K562 (cell line): ENCODE data around the gene MEGF11. TPM values are rescaled to one million over a fixed set of nuclear protein-coding genes. Genes with fewer than 3 reads are reported as not detected.
A peak's percentile ranks its signal among the peaks of the same experiment; 100 is the strongest.

Source experiments
- ATAC-seq: fragments of 200-7000 bp; cut with Tn5 transposase; 3 replicates; pipeline ENCODE4 v1.9.1; 2020; ENCODE audit warnings: moderate library complexity
- BruUV-seq: library from RNA; stranded (reverse); fragments of 400-500 nt; replicated peaks from 2 replicates; lab custom pipeline; 2021; lab: Mats Ljungman, UMichigan
- CTCF ChIA-PET: fragments of 300-600 bp; formaldehyde crosslinking; extraction: SDS; loops from one replicate; lab custom pipeline; 2021; ENCODE audit warnings: low intra/inter-chr PET ratio; lab: Yijun Ruan, JAX
- POLR2A ChIA-PET: fragments of 300-600, 350-650 bp; sonication (Branson Sonifier 250); formaldehyde crosslinking; extraction: SDS; loops from one replicate; lab custom pipeline; 2021; ENCODE audit warnings: antibody characterized with exemption, inconsistent platforms; lab: Yijun Ruan, JAX
- DNase-seq, 4 experiments: peaks; one replicate each; pipeline versions ENCODE4 v3.0.0 to v3.0.0-alpha.2; 2011 to 2018; ENCODE audit warnings: low spot score in 3 of 4, mixed read lengths in 3 of 4; ENCODE audit errors: extremely low read depth in 1 of 4
- FAIRE-seq: peaks from 2 replicates; lab custom pipeline; 2011; peaks lifted over from hg19 to GRCh38; lab: Jason Lieb, UNC
- H2AFZ ChIP-seq: 2 replicates; pipeline ENCODE4 v1.6.0; 2011; ENCODE audit warnings: low read depth, low read length, control low read depth, inconsistent platforms
- H3K27ac ChIP-seq: fragments of 200-600 bp; 3 replicates; pipeline ENCODE4 v1.8.0; 2011; ENCODE audit warnings: low read depth, mild to moderate bottlenecking, control low read depth, inconsistent platforms, low read length, moderate library complexity, mixed read lengths; ENCODE audit errors: extremely low read depth
- H3K27me3 ChIP-seq, 2 experiments: fragments of 300-600 bp in 1 of 2; 2 replicates in 1 of 2; 3 replicates in 1 of 2; pipeline versions ENCODE4 v1.6.0 to v1.8.0; 2011; ENCODE audit warnings: inconsistent platforms in 2 of 2, low read length in 2 of 2, mild to moderate bottlenecking in 1 of 2, mixed read lengths in 1 of 2, moderate library complexity in 1 of 2; ENCODE audit not compliant: control insufficient read depth in 2 of 2, insufficient read depth in 2 of 2
- H3K36me3 ChIP-seq: fragments of 300-600 bp; 3 replicates; pipeline ENCODE4 v1.8.0; 2011; ENCODE audit warnings: mild to moderate bottlenecking, low read length, inconsistent platforms; ENCODE audit not compliant: control insufficient read depth, insufficient read depth
- H3K4me1 ChIP-seq, 2 experiments: fragments of 200-600 bp in 1 of 2; replicated peaks in 1 of 2; 2 replicates in 1 of 2; 3 replicates in 1 of 2; pipeline versions ENCODE4 v1.5.1 to v1.8.0; 2011; ENCODE audit warnings: inconsistent platforms in 2 of 2, low read length in 2 of 2, mild to moderate bottlenecking in 1 of 2, mixed read lengths in 1 of 2, moderate library complexity in 1 of 2; ENCODE audit not compliant: control insufficient read depth in 2 of 2, insufficient read depth in 2 of 2
- H3K4me2 ChIP-seq: 2 replicates; pipeline ENCODE4 v1.6.1; 2011; ENCODE audit warnings: low read length, control low read depth, inconsistent platforms, mixed read lengths; ENCODE audit not compliant: insufficient read depth
- H3K4me3 ChIP-seq: fragments of 200-600 bp; sonication (generic), shearing (Covaris generic); 2 replicates; pipeline ENCODE4 v1.5.1; 2016; ENCODE audit warnings: control low read depth, inconsistent platforms
- H3K79me2 ChIP-seq: fragments of 200-600 bp; 3 replicates; pipeline ENCODE4 v1.8.0; 2011; ENCODE audit warnings: low read length, inconsistent platforms; ENCODE audit not compliant: control insufficient read depth, insufficient read depth
- H3K9ac ChIP-seq, 2 experiments: 2 replicates each; pipeline versions ENCODE4 v1.6.0 to v1.6.1; 2011; ENCODE audit warnings: low read depth in 2 of 2, low read length in 2 of 2, control low read depth in 1 of 2, inconsistent platforms in 1 of 2, mild to moderate bottlenecking in 1 of 2, mixed read lengths in 1 of 2; ENCODE audit not compliant: insufficient read depth in 1 of 2
- H3K9me1 ChIP-seq: one replicate; pipeline ENCODE4 v1.6.0; 2011; ENCODE audit warnings: inconsistent platforms, mild to moderate bottlenecking, low read length, moderate library complexity; ENCODE audit not compliant: control insufficient read depth, insufficient read depth
- H3K9me3 ChIP-seq: replicated peaks from 2 replicates; pipeline ENCODE4 v1.5.1; 2011; ENCODE audit warnings: low read depth, low read length, inconsistent platforms; ENCODE audit not compliant: control insufficient read depth, insufficient read depth
- H4K20me1 ChIP-seq: replicated peaks from 2 replicates; pipeline ENCODE4 v1.6.1; 2011; ENCODE audit warnings: low read length, inconsistent platforms, mixed read lengths; ENCODE audit not compliant: control insufficient read depth, insufficient read depth
- ARNT ChIP-seq, 2 experiments: fragments of 450-650 bp; IDR thresholded peaks; 2 replicates each; pipeline ENCODE4 v1.6.1; 2016; ENCODE audit warnings: mild to moderate bottlenecking in 1 of 2
- EGR1 ChIP-seq: fragments of 450-650 bp; conservative IDR thresholded peaks from 2 replicates; pipeline ENCODE4 v1.6.1; 2017; ENCODE audit warnings: mild to moderate bottlenecking
- NCOA4 ChIP-seq: fragments of 450-650 bp; IDR thresholded peaks from 2 replicates; pipeline ENCODE4 v1.6.1; 2018; ENCODE audit warnings: mild to moderate bottlenecking; ENCODE audit not compliant: partially characterized antibody
- PTTG1 ChIP-seq: fragments of 450-650 bp; IDR thresholded peaks from 2 replicates; pipeline ENCODE4 v1.6.1; 2016; ENCODE audit warnings: low read depth, mild to moderate bottlenecking, missing genetic modification characterization, missing compliant biosample characterization
- ZKSCAN1 ChIP-seq: fragments of 150-350 bp; IDR thresholded peaks from 2 replicates; pipeline ENCODE4 v1.6.1; 2016; ENCODE audit warnings: low read depth, low read length
- ZNF589 ChIP-seq: fragments of 200-800 bp; sonication (Bioruptor generic); IDR thresholded peaks from 2 replicates; pipeline ENCODE4 v1.6.1; 2016; ENCODE audit warnings: low read depth, missing genetic modification characterization, missing compliant biosample characterization
- ZNF785 ChIP-seq: fragments of 250-450 bp; sonication (Bioruptor Pico); IDR thresholded peaks from 2 replicates; pipeline ENCODE4 v1.4.0; 2020; ENCODE audit warnings: mild to moderate bottlenecking
- WGBS: fragments of 100-300 bp; shearing (Covaris generic); methylation state at CpG from one replicate; pipeline ENCODE4 v1.1.6; 2016; ENCODE audit warnings: low coverage, mixed read lengths; ENCODE audit not compliant: insufficient coverage; ENCODE audit errors: missing lambda C conversion rate; 5-methylcytosine and 5-hydroxymethylcytosine counted together
- in situ Hi-C: fragments of 300-500 bp; cut with MboI; formaldehyde crosslinking; loops from 4 replicates; pipeline ENCODE4 v1.15.0; 2018; ENCODE audit warnings: inconsistent platforms, mixed read lengths
- intact Hi-C: fragments of 100-400 bp; cut with micrococcal nuclease; formaldehyde crosslinking; loops from 2 replicates; pipeline ENCODE4 v1.14.2; 2022
- polyA plus RNA-seq, 8 experiments: library from polyadenylated mRNA; depleted of rRNA in 4 of 8; stranded (reverse) in 5 of 8; unstranded in 3 of 8; fragments of >200 nt; fragmentation: Nextera tagmentation in 2 of 8; fragmentation: Illumina TruSeq in 1 of 8; extraction: Ambion mirVana in 2 of 8; extraction: Trizol in 1 of 8; gene quantifications; 2 replicates each; pipeline versions ENCODE4 v1.2.1 to v1.2.3, GENCODE V29; 2011 to 2014; ENCODE audit warnings: inconsistent platforms in 1 of 8, missing spikeins in 1 of 8
- total RNA-seq, 7 experiments: library from RNA; depleted of rRNA in 6 of 7; stranded (reverse); fragments of >200 nt in 6 of 7; fragmentation: Illumina TruSeq in 2 of 7; extraction: Trizol in 2 of 7; gene quantifications; 2 replicates each; pipeline versions ENCODE4 v1.2.1 to v1.2.3, GENCODE V29; 2011 to 2021; ENCODE audit warnings: low replicate concordance in 1 of 7
- TF ChIP-seq, protein P1 (sequence below): fragments of 200-800 bp; sonication (Bioruptor generic); IDR thresholded peaks from 2 replicates; pipeline ENCODE4 v1.6.1; 2017; ENCODE audit warnings: missing genetic modification characterization, missing compliant biosample characterization
- TF ChIP-seq, protein P2 (sequence below): sonication (generic); formaldehyde crosslinking; IDR thresholded peaks from 2 replicates; pipeline ENCODE4 v1.8.0; 2022; ENCODE audit warnings: missing genetic modification reagents, mild to moderate bottlenecking, moderate library complexity, borderline replicate concordance
- TF ChIP-seq, protein P3 (sequence below), 2 experiments: fragments of 450-650 bp; IDR thresholded peaks; 2 replicates each; pipeline ENCODE4 v1.6.1; 2016; ENCODE audit warnings: mild to moderate bottlenecking in 2 of 2, borderline replicate concordance in 1 of 2, low read depth in 1 of 2, moderate library complexity in 1 of 2
- TF ChIP-seq, protein P4 (sequence below): sonication (generic); formaldehyde crosslinking; IDR thresholded peaks from 2 replicates; pipeline ENCODE4 v1.5.0; 2020; ENCODE audit warnings: missing genetic modification reagents

Gene MEGF11
- total and polyA plus RNA-seq, 9 of the 15 experiments (the other 6 are each of a cell fraction or from before 2014, with no cell fraction given): 0.06 to 0.23 (median 0.20) TPM; not detected in 6

DNA sequence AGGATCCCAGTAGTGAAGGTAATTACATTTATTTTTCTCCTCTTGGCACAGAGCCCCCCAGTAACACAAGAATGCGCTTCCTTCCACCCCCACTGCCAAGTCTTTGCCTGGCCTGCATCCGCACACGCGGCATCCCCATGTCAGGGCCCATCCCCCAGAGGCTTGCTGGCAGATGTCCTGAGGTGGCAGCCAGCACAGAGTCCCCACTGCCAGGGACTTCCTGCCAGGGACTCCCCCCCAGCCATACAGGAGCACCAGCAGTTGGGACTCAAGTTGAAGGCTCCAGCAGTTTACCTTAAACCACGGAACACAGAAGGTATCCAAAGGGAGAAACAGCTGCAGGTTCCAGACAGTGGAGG is 41.0 kb downstream of the MEGF11 start:
- 0 out of 4 replicates have a peak overlapping the region, but pooled peaks of 1 of the 2 experiments have one; percentile 8 for H3K9ac ChIP-seq
- FAIRE-seq (no peak), ATAC-seq (no peak), DNase-seq (no peak)
- H3K4me3 ChIP-seq: no peak overlapping the region
- H4K20me1 ChIP-seq: no peaks in the 10 kb centered on the region
- no peaks in the 10 kb centered on the region for H3K36me3 ChIP-seq
- H3K4me1 ChIP-seq: peaks cover 2 to 3% of the 10 kb centered on the region in 2 experiments; a peak in 2 of 5 replicates
- peaks cover 6 to 58% of the 10 kb centered on the region in 2 experiments; a peak in 3 of 5 replicates for H3K27me3 ChIP-seq
- no peak overlapping the region for H3K27ac ChIP-seq
- ChIA-PET CTCF (no interaction called here), POLR2A (interaction anchor here (0.5 kb wide), 1 partner anchor 267 kb away, joined by 3 read pairs; no protein-coding TSS in a partner anchor)
- H3K4me2 ChIP-seq: no peak overlapping the region
- 32% methylated on average over 5 of the region's 5 CpGs for WGBS
- no peaks in the 10 kb centered on the region for H3K79me2 ChIP-seq
- in situ Hi-C loops (no loop called here), intact Hi-C loops (no loop called here)
- no peaks in the 10 kb centered on the region for H3K9me1 ChIP-seq
- H3K9me3 ChIP-seq: no peaks in the 10 kb centered on the region
- BruUV-seq: no TSS peak
- no peak overlapping the region for H2AFZ ChIP-seq
- no peak for TF ChIP-seq ZKSCAN1
- TF ChIP-seq PTTG1 (tag): no peak
- TF ChIP-seq, protein P1, sequence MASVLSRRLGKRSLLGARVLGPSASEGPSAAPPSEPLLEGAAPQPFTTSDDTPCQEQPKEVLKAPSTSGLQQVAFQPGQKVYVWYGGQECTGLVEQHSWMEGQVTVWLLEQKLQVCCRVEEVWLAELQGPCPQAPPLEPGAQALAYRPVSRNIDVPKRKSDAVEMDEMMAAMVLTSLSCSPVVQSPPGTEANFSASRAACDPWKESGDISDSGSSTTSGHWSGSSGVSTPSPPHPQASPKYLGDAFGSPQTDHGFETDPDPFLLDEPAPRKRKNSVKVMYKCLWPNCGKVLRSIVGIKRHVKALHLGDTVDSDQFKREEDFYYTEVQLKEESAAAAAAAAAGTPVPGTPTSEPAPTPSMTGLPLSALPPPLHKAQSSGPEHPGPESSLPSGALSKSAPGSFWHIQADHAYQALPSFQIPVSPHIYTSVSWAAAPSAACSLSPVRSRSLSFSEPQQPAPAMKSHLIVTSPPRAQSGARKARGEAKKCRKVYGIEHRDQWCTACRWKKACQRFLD (CRISPR knock-in tag): no peak
- TF ChIP-seq, protein P2, sequence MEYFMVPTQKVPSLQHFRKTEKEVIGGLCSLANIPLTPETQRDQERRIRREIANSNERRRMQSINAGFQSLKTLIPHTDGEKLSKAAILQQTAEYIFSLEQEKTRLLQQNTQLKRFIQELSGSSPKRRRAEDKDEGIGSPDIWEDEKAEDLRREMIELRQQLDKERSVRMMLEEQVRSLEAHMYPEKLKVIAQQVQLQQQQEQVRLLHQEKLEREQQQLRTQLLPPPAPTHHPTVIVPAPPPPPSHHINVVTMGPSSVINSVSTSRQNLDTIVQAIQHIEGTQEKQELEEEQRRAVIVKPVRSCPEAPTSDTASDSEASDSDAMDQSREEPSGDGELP: no peak
- TF ChIP-seq EGR1: no peak
- no peak for TF ChIP-seq ARNT (IDR thresholded peaks at IDR 0.05)
- no peak for TF ChIP-seq ZNF785 (CRISPR knock-in tag)
- TF ChIP-seq, protein P3, sequence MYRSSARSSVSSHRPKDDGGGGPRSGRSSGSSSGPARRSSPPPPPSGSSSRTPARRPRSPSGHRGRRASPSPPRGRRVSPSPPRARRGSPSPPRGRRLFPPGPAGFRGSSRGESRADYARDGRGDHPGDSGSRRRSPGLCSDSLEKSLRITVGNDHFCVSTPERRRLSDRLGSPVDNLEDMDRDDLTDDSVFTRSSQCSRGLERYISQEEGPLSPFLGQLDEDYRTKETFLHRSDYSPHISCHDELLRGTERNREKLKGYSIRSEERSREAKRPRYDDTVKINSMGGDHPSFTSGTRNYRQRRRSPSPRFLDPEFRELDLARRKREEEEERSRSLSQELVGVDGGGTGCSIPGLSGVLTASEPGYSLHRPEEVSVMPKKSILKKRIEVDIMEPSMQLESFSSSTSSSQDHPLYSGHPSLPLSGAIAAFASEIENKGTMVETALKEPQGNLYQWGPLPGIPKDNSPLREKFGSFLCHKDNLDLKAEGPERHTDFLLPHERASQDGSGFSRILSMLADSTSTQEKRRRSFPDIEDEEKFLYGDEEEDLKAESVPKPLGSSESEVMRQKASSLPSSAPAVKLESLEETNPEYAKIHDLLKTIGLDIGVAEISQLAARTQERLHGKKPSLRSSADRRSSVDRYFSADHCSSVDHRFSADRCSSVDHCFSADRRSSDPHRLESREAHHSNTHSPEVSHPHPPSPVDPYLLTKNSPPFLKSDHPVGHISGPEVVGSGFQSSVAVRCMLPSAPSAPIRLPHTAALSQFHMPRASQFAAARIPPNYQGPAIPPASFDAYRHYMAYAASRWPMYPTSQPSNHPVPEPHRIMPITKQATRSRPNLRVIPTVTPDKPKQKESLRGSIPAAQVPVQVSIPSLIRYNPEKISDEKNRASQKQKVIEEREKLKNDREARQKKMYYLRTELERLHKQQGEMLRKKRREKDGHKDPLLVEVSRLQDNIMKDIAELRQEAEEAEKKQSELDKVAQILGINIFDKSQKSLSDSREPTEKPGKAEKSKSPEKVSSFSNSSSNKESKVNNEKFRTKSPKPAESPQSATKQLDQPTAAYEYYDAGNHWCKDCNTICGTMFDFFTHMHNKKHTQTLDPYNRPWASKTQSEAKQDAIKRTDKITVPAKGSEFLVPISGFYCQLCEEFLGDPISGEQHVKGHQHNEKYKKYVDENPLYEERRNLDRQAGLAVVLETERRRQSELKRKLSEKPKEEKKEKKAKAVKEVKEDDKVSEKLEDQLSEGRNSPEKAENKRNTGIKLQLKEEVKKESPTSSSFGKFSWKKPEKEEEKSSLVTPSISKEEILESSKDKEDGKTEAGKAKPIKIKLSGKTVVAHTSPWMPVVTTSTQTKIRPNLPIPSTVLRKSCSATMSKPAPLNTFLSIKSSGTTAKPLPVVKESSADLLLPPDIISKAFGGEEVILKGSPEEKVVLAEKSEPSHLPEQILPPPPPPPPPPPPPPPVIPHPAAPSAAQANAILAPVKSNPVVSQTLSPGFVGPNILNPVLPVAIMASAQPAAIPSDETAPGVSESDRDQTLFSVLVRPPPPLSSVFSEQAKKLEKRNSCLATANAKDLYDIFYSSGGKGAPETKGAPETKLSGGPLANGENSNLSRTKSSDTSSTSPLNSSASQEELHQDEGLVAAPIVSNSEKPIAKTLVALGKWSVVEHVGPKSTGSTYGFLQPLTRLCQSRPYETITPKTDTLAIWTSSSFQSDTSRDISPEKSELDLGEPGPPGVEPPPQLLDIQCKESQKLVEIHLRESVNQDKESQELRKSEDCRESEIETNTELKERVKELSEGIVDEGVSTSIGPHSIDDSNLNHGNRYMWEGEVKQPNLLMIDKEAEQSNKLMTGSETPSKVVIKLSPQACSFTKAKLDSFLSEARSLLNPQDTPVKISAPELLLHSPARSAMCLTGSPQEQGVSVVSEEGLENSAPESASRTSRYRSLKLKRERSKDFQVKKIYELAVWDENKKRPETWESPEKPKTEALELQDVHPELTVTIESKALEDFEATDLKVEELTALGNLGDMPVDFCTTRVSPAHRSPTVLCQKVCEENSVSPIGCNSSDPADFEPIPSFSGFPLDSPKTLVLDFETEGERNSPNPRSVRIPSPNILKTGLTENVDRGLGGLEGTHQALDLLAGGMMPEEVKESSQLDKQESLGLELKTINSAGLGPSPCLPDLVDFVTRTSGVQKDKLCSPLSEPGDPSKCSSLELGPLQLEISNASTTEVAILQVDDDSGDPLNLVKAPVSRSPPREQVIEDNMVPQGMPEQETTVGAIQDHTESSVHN (IDR thresholded peaks at IDR 0.05; ENCODE audit: borderline replicate concordance in 1 of 2, low read depth in 1 of 2): no peak
- no peak for TF ChIP-seq ZNF589 (CRISPR knock-in tag)
- TF ChIP-seq NCOA4: no peak
- TF ChIP-seq, protein P4, sequence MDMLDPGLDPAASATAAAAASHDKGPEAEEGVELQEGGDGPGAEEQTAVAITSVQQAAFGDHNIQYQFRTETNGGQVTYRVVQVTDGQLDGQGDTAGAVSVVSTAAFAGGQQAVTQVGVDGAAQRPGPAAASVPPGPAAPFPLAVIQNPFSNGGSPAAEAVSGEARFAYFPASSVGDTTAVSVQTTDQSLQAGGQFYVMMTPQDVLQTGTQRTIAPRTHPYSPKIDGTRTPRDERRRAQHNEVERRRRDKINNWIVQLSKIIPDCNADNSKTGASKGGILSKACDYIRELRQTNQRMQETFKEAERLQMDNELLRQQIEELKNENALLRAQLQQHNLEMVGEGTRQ (CRISPR knock-in tag): no peak
